Measurements from ENCODE around the gene SKA2.
A peak's percentile ranks its signal among the peaks of the same experiment; 100 is the strongest.

Gene SKA2

DNA sequence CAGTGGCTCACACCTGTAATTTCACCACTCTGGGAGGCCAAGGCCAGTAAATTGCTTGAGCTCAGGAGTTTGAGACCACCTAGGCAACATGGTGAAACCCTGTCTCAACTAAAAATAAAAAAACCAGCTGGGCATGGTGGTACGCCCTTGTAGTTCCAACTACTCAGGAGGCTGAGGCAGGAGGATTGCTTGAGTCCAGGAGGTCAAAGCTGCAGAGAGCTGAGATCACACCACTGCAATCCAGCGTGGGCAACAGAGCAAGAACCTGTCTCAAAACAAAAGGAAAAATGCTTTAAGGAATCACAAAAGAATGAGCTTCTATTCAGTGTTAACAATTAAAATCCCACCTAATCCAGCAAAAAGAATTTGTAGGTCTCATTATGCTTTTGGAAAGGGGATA lies 6.5 kb upstream of the SKA2 start:
- Histone ChIP-seq H3K4me3 (ENCODE audit: low read depth in 1 of 2, low read length in 2 of 2) (no peak overlapping the region), H3K36me3 (ENCODE audit: insufficient read depth, low read length) (peaks cover 45% of the 10 kb centered on the region), H4K20me1 (ENCODE audit: insufficient read depth, low read length) (peaks cover 17% of the 10 kb centered on the region), H2AFZ (ENCODE audit: low read depth, low read length) (no peak overlapping the region), H3K27ac (ENCODE audit: low read length) (no peak overlapping the region), H3K9ac (ENCODE audit: low read depth, low read length) (no peak overlapping the region), H3K79me2 (ENCODE audit: insufficient read depth, low read length) (peaks cover 98% of the 10 kb centered on the region), H3K4me2 (ENCODE audit: insufficient read depth, low read length) (no peak overlapping the region), H3K9me3 (ENCODE audit: insufficient read depth, low read length, severe bottlenecking) (no peaks in the 10 kb centered on the region), H3K4me1 (ENCODE audit: insufficient read depth, low read length) (peaks cover 57% of the 10 kb centered on the region), H3K27me3 (ENCODE audit: insufficient read depth, low read length, poor library complexity) (no peaks in the 10 kb centered on the region)
- DNase-seq, result no peak
- ATAC-seq (ENCODE audit: insufficient read depth, low read depth), result no peak
- TF ChIP-seq, protein P1, sequence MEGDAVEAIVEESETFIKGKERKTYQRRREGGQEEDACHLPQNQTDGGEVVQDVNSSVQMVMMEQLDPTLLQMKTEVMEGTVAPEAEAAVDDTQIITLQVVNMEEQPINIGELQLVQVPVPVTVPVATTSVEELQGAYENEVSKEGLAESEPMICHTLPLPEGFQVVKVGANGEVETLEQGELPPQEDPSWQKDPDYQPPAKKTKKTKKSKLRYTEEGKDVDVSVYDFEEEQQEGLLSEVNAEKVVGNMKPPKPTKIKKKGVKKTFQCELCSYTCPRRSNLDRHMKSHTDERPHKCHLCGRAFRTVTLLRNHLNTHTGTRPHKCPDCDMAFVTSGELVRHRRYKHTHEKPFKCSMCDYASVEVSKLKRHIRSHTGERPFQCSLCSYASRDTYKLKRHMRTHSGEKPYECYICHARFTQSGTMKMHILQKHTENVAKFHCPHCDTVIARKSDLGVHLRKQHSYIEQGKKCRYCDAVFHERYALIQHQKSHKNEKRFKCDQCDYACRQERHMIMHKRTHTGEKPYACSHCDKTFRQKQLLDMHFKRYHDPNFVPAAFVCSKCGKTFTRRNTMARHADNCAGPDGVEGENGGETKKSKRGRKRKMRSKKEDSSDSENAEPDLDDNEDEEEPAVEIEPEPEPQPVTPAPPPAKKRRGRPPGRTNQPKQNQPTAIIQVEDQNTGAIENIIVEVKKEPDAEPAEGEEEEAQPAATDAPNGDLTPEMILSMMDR (IDR thresholded peaks at IDR 0.05; ENCODE audit: borderline replicate concordance, extremely low read depth, low read length, poor library complexity, severe bottlenecking), result no peak
- no peak for TF ChIP-seq EZH2 (IDR thresholded peaks at IDR 0.05; ENCODE audit: borderline replicate concordance, low read depth, low read length, severe bottlenecking)

GRCh38 chr17:59160157-59161025 lies 5.4 kb upstream of the SKA2 start:
- Histone ChIP-seq H3K9ac (ENCODE audit: low read depth, low read length) (peak overlapping the region; percentile 19), H3K4me1 (ENCODE audit: insufficient read depth, low read length) (peaks cover 52% of the 10 kb centered on the region), H3K4me3 (ENCODE audit: low read depth in 1 of 2, low read length in 2 of 2) (no peak overlapping the region), H3K27ac (ENCODE audit: low read length) (no peak overlapping the region), H2AFZ (ENCODE audit: low read depth, low read length) (no peak overlapping the region), H3K9me3 (ENCODE audit: insufficient read depth, low read length, severe bottlenecking) (no peaks in the 10 kb centered on the region), H3K36me3 (ENCODE audit: insufficient read depth, low read length) (peaks cover 39% of the 10 kb centered on the region), H3K79me2 (ENCODE audit: insufficient read depth, low read length) (peaks cover 98% of the 10 kb centered on the region), H3K27me3 (ENCODE audit: insufficient read depth, low read length, poor library complexity) (no peaks in the 10 kb centered on the region), H3K4me2 (ENCODE audit: insufficient read depth, low read length) (peak overlapping the region; percentile 69), H4K20me1 (ENCODE audit: insufficient read depth, low read length) (peaks cover 12% of the 10 kb centered on the region; the same call in 1 of the 2 replicates)
- no peak for TF ChIP-seq EZH2 (IDR thresholded peaks at IDR 0.05; ENCODE audit: borderline replicate concordance, low read depth, low read length, severe bottlenecking)
- TF ChIP-seq, protein P1 (IDR thresholded peaks at IDR 0.05; ENCODE audit: borderline replicate concordance, extremely low read depth, low read length, poor library complexity, severe bottlenecking), result no peak
- DNase-seq, result no peak
- no peak for ATAC-seq (ENCODE audit: insufficient read depth, low read depth)

GRCh38 chr17:59155439-59156177 lies 622 bp upstream of the SKA2 start, which contains the start of gene PRR11:
TSS of gene PRR11 (plus strand) at chr17:59155746. CDS start at chr17:59169753, 14,007 bp downstream.
- peaks cover 18% of the 10 kb centered on the region; the same call in 1 of the 2 replicates for H4K20me1 ChIP-seq (ENCODE audit: insufficient read depth, low read length)
- H2AFZ ChIP-seq (ENCODE audit: low read depth, low read length), result peak within 1 kb of the TSS; percentile 75
- peak within 1 kb of the TSS; percentile 96 for H3K27ac ChIP-seq (ENCODE audit: low read length)
- peaks cover 94% of the 10 kb centered on the region for H3K79me2 ChIP-seq (ENCODE audit: insufficient read depth, low read length)
- peak within 1 kb of the TSS; percentile 89 for H3K9ac ChIP-seq (ENCODE audit: low read depth, low read length)
- H3K4me1 ChIP-seq (ENCODE audit: insufficient read depth, low read length), result peaks cover 74% of the 10 kb centered on the region
- H3K27me3 ChIP-seq (ENCODE audit: insufficient read depth, low read length, poor library complexity), result no peaks in the 10 kb centered on the region
- H3K9me3 ChIP-seq (ENCODE audit: insufficient read depth, low read length, severe bottlenecking), result no peaks in the 10 kb centered on the region
- H3K4me2 ChIP-seq (ENCODE audit: insufficient read depth, low read length), result peak within 1 kb of the TSS; percentile 75
- ATAC-seq (ENCODE audit: insufficient read depth, low read depth) (peak; percentile 89), DNase-seq (peak; percentile 98)
- H3K36me3 ChIP-seq (ENCODE audit: insufficient read depth, low read length), result peaks cover 17% of the 10 kb centered on the region
- peak within 1 kb of the TSS; percentile 70 for H3K4me3 ChIP-seq (ENCODE audit: low read depth in 1 of 2, low read length in 2 of 2)
- TF ChIP-seq EZH2 (IDR thresholded peaks at IDR 0.05; ENCODE audit: borderline replicate concordance, low read depth, low read length, severe bottlenecking), result no peak
- TF ChIP-seq, protein P1 (IDR thresholded peaks at IDR 0.05; ENCODE audit: borderline replicate concordance, extremely low read depth, low read length, poor library complexity, severe bottlenecking), result no peak

Data from DND-41 (cell line).